Measurements from ENCODE around the gene MARCKS.
"Not testable (repeated sequence)": the region's sequence is repeated elsewhere in the genome, so short reads cannot be mapped to it uniquely, and the experiment has no call there.

The MARCKS gene

GRCh38 chr6:113882336-113883022, 25.3 kb downstream of the MARCKS start:
- DNase-seq (ENCODE audit: extremely low read depth in 1 of 2, low read depth in 1 of 2) = no peak

- no peak for DNase-seq (ENCODE audit: extremely low read depth in 1 of 2, low read depth in 1 of 2)
Measured at GRCh38 chr6:113884011-113884410, 26.9 kb downstream of the MARCKS start.

- DNase-seq (ENCODE audit: extremely low read depth in 1 of 2, low read depth in 1 of 2) = no peak
Measured at GRCh38 chr6:113886512-113886911, 29.4 kb downstream of the MARCKS start.

- DNase-seq (ENCODE audit: extremely low read depth in 1 of 2, low read depth in 1 of 2) = no peak
Measured at GRCh38 chr6:113888493-113888892, 31.3 kb downstream of the MARCKS start.

- no peak for DNase-seq (ENCODE audit: extremely low read depth in 1 of 2, low read depth in 1 of 2)
Measured at GRCh38 chr6:113888956-113889630, 31.9 kb downstream of the MARCKS start.

- no peak for DNase-seq (ENCODE audit: extremely low read depth in 1 of 2, low read depth in 1 of 2)
Measured at GRCh38 chr6:113893451-113893850, 36.3 kb downstream of the MARCKS start.

GRCh38 chr6:113893866-113894265, 36.7 kb downstream of the MARCKS start:
- DNase-seq (ENCODE audit: extremely low read depth in 1 of 2, low read depth in 1 of 2) = no peak

- no peak for DNase-seq (ENCODE audit: extremely low read depth in 1 of 2, low read depth in 1 of 2)
Measured at GRCh38 chr6:113894712-113895674, 37.8 kb downstream of the MARCKS start.

GRCh38 chr6:113901482-113901881, 44.3 kb downstream of the MARCKS start:
- no peak for DNase-seq (ENCODE audit: extremely low read depth in 1 of 2, low read depth in 1 of 2)

- DNase-seq (ENCODE audit: extremely low read depth in 1 of 2, low read depth in 1 of 2) = no peak
Measured at GRCh38 chr6:113903666-113904330, 46.7 kb downstream of the MARCKS start.

- no peak for DNase-seq (ENCODE audit: extremely low read depth in 1 of 2, low read depth in 1 of 2)
Measured at GRCh38 chr6:113907102-113907815, 50.1 kb downstream of the MARCKS start.

GRCh38 chr6:113908801-113909200, 51.7 kb downstream of the MARCKS start:
- DNase-seq (ENCODE audit: extremely low read depth in 1 of 2, low read depth in 1 of 2) = no peak

- DNase-seq (ENCODE audit: extremely low read depth in 1 of 2, low read depth in 1 of 2) = no peak
Measured at GRCh38 chr6:113909224-113909856, 52.2 kb downstream of the MARCKS start.

- DNase-seq (ENCODE audit: extremely low read depth in 1 of 2, low read depth in 1 of 2) = not testable (repeated sequence)
Measured at GRCh38 chr6:113910285-113910684, 53.1 kb downstream of the MARCKS start.

Data from stimulated activated CD8-positive, alpha-beta memory T cell treated with anti-CD3 and anti-CD28 coated beads, Interleukin-7, amount 100 ng/mL, for 48 hours (primary cell).